Measurements from ENCODE around the gene LNX1.

The LNX1 gene

DNA sequence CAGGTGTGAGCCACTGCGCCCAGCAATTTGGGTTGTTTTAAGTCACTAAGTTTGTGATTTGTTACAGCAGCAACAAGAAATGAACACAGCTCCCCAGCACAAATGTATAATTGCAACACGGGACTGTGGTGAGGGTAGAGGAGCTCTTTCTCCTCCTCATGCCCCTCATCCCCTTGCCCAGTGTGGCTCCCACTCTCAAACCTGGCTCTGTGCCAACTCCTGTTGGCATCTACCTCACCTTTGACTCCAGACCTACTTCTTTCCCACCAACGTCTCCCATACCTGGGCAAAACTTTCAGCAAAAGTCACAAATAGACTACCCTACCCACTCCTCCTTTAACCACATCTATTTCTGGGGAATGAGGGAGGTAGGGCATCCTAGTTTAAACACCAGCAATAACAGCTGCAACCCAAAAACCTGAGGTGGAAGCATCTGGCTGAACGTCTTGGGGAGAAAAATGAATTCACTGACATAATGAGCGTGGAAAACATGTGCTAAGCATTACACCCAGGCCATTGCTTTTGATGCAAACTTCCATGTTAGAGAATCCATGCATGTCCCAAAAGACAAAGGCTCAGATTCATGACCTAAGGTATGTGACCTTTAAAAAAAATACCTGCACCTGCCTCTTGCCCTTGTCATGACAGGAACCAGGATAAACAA lies 19.2 kb downstream of the LNX1 start:
- DNase-seq: no peak

DNA sequence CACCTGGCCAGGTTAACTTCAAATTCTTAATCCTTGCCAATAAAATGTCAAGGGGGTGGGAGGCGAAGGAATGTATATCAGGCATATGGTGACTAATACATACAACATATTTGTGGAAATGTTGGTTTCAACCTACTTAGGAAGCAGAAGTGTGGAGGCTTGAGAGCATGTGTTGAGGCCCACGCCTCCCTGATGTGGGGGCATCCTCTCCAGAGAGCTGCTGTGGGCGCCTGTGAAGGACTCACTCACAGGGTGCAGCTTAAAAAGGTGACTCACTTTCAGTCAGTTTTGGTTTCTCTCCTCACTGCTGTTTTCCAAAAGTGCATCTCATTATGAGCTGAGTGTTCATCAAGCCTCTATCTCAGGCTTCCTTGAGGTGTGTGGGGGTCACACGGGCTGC lies 27.5 kb downstream of the LNX1 start:
- no peak for DNase-seq

DNA sequence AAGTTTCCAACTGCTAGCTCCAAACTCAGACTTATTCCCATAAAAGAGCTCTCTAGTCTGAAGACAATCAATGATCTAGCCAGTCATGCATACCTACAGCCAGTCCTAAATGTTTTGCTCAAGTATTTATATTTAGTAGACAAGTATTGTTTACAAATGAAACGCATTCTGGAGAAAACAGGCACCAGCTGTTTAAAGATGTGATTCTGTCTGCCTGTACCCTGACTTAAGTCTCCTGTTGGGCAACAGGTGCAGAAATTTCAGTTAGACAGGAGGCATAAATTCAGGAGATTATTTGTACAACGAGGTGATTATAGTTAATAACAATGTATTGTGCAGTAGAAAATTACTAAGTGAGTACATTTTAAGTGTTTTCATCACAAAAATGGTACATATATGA lies 28.9 kb downstream of the LNX1 start:
- no peak for DNase-seq

DNA sequence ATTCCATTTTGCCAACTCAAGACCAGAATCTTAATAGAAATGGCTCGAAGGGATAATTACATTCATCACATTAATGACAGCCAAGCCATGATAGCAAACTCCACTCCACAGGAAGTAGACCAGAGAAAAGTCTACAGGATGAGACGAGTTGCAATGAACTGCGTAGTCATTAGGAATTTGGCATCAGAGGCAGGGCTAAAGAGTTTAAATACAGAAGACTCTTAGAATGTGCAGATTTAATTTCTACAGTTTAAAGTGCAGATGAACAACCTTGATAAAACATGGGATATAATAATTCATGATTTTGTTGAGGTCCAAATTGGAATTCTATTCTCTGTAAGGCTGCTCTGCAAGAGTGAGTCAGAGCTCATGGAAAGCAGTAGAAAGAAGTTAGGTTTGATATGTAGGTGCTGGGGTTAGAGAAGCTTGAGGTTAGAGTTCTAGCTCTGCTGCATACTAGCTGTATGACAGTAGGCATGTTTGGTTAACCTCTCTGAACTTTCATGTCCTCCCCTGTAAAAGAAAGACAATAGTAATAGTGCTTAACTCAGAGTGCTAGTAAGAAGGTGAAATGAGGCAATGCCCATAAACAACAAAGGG lies 32.2 kb downstream of the LNX1 start:
- no peak for DNase-seq

DNA sequence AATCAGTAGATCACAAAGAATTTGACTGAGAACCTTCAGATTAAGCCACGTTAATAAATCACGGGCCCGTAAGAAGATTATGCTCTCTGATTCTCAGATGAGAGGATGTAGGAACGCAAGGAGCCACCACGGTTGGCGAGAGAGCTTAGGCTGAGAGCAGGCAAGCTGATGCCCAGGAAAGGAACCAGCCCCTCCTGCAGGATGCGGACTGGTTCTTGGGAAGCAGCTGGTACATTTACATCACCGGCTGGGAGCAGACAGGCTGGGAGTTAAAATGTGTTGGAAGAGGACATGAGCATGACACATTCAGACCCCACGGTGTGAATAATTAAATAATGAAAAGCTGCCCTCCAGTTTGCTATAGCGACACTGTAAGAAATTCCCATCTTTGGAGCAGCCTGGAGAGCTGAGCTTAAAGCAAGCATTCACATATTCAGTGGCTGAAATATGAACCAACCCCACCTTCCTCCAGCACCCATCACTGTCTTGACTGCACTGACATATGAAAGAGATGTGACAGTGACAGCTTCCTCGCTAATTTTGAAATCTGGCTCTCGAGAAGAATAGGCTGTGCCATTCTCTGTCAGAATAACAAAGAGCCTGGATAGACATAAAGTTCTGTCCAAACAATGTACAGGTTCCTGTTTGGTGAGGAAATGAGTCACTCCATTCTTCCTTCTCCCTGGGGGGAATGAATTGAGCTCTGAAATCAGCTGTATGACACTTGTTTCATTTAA lies 33.1 kb downstream of the LNX1 start:
- no peak for DNase-seq

DNA sequence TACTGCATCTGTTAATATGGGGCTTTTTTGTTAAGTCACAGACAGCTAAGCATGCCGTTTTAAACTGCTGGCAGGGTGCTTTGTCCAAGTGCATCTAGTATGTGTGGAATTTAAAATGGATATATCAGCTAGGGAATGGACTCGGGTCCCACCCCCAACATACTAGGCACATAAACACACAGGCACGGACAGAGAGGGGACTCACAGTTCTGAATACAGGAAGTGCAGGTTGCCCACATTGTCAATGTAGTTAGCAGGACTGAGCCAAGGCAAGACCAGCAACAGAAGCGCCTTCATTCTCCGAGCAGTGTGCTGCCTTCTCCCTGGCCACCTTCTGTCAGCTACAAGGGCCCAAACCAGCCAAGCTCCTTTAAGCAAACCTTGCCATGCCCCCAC lies 33.6 kb downstream of the LNX1 start:
- no peak for DNase-seq

DNA sequence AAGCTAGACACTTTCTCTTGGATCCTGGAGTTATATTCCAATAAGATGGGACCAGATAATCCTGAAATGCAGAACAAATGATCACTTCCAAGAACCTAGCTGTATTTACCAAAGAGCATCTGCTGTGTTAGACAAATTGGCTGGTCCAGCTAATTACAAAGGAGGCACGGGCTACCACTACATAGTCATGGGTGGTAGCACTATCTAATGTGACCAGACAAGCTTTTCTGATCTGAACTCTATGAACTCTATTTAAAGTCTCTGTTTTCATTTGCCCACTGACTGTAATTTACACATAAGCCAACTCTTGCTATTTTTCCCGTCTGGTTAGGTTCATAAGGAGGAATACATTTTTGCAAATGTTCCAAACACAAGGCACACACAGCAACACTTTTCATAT lies 34.6 kb downstream of the LNX1 start:
- no peak for DNase-seq

DNA sequence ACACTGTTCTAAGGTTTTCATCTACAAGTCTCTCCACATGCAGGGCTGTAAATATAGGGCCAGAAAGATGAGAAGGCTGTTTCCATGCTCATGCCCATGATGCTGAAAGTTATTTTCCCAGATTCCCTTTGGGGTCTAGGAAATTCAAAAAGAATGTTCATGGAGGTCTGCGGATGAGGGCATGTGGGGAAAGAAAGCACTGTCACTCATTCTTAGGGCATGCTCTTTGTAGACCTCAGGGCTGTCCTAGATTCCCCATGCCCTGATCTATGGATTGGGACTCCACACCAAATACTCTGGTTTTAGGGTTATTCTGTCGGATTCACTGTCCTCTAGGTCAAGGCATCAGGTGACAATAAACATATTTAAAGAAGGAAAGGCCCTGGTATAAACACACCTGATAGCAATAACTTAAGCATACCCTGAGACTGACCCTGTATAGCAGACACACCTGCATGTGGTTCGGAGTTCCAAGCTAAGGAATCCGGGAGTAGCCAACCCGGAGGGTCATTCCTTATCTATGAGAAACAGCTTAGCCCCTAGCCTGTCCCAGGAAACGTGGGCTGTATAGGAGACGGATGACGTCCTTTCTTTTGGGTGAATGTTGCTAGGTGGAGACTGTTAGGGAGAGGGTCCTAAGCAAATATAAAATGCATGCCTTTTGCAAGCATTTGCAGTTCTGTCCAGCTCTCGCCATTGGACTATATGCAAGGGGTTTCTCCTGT lies 37.6 kb downstream of the LNX1 start:
- no peak for DNase-seq

DNA sequence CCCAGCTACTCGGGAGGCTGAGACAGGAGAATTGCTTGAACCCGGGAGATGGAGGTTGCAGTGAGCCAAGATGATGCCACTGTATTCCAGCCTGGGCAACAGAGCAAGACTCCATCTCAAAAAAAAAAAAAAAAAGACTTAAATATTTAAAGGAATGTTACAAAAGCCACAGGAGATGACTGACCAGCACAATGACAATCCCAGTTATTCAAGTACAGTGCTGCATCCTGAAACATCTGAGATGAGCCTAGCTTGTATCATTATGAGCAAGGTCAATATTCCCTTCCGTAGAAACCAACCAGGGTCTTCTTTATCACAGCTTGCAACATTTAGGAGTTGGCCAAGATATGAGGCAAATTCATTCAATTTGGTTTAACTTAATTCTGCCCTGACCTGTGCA lies 38.6 kb downstream of the LNX1 start:
- no peak for DNase-seq

DNA sequence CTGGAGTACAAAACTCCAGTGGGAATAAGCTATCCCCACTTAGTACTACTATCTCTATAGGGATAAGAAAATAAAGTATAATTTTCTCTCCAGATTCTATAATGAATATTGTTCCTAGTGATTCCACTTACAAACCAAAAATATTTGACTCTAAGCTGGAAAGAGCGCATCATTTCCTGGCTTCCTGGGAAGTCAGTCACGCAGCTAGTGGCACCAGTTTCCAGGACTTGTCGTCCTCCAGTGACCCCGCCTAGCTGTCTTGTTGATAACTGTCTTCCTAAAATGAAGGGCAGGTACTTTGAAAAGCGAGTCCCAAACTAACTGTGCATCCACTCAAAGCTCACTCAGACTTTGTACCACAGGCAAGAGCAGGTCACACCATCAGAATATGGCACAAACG lies 39.3 kb downstream of the LNX1 start:
- no peak for DNase-seq

DNA sequence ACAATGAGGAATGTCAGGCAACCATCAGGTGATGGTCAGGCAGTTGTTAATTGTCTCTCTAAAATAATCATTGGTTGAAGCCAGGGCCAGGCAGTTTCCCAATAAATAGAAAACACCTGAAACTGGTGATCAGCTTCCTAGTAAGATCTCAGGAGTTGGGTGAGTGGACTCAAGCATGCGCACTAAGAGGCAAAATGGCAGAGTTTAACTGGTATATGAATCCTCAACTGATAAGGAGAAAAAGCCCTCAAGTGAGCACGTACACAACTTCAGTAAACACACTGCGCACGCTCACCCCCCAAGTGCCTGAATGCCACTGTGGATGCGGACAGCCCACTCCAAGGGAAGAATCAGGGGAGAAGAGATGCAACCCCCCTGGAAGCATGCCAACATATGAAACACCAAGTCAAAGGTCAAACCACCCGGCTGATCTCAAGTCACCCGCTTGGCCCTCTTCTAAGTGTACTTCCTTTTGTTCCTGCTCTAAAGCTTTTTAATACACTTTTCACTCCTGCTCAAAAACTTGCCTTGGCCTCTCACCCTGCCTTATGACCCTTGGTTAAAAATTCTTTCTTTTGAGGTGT lies 39.9 kb downstream of the LNX1 start:
- DNase-seq: no peak

DNA sequence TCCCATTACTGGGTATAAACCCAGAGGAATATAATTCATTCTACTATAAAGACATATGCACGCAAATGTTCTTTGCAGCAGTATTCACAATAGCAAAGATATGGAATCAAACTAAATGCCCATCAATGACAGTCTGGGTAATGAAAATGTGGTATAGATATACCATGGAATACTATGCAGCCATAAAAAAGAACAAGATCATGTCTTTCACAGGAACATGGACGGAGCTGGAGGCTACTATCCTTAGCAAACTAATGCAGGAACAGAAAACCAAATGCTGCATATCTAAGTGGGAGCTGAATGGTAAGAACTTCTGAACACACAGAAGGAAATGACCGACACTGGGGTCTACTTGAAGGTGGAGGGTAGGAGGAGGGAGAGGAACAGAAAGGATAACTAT lies 42.6 kb downstream of the LNX1 start:
- no peak for DNase-seq

DNA sequence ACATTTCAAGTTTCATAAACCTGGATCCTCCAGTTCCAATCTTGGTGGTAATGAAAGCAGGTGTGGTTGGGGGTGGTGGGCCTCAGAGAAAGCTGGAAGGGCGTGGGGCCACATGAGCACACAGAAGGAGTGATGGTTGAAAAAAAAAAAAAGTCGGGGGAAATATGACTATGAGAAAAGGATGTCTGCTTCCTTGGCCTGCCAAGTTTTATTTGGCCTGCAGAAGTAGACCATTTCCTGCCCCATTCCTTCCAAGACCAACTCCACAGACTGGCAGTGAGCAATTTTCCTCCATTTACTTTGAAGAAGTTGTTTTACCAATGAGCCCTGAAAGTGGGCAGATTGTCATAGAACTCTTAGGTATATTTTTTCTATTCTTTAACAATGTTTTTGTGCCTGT lies 43.3 kb downstream of the LNX1 start:
- DNase-seq: no peak

DNA sequence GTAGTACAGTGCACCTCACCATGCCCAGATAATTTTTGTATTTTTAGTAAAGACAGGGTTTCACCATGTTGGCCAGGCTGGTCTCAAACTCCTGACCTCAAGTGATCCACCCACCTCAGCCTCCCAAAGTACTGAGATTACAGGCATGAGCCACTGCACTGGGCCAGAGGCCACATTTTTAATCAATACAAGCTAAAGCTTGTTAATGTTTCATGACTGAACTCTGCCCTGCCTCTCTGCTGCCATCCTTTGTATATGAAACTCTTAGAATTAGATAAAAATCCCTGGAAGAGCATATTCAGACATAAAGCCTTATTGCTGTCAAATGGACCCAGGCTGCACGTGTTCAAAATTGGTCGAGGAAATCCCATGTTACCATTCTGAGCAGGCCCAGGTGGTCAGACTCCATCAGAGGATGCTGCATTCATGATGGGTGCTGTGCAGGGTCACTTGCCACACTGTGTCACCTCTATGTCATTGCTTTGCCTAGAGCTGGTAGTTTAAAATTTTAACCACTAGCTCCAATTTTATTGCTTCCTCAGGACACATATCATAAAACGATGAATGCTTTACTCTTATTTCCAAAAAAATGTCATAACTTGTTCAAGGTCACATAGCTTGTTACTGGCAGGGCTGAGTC lies 45.2 kb downstream of the LNX1 start:
- DNase-seq: no peak

DNA sequence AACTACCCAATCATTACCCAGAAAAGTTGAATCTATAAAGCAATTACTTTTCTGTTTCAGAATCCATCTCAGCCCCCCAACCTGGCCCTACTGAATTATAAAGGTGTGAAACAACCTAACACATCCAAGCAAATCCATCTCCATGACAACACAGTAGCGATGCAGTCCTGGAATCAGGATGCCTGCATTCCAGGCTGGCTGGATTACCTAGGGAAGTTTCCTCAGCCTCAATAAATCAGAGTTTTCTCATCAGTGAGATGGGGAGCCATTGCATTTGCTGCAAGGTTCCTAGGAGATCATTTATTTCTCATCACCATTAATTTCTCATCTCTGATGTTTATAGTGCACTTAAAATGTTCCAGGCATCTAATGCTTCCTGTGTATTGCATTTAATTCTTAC lies 46.0 kb downstream of the LNX1 start:
- no peak for DNase-seq

DNA sequence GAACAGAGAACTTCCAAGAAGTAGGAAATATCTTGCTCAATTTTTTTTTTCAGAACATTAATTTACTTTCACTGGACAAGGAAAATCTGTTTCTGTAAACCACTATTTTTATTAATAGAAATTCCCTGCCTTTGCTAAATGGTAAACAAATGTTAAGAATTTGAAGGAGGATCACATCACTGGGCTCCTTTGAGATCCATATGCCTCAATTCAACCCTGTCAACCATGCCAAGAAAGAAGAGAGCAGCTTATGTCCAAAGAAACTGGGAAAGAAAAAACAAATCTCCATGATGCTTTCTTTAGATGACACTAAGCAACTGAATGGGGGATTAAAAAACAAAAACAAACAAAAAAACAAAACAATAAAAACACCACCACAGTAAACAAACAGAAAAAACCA lies 47.7 kb downstream of the LNX1 start:
- no peak for DNase-seq

DNA sequence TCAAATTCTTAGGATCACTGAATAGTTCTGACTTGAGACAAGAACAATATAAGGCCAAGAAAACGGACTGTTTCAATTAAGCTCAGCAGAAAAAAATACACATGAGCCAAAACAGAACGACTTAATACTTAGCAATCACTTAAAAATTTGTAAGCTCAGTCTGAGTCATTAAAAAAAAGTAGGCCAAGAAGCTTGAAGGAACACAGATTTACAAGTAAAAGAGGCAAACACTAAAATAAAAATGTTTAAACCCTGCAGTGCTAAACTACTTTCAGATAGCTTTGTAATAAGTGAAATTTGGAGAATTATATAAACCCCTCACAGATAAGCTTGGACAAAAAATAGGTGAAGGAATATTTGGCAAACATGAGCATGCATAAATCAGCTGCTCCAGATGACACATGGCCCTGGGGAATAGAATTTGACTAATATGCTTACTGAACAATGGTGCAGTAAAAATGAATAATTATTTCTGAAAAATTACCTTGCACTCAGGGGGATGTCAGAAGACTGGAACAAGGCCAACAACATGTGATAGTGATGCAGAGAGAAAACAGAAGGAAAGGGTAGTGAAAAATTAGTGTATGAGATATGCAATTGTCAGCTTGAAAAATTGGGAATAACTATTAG lies 49.6 kb downstream of the LNX1 start:
- no peak for DNase-seq

DNA sequence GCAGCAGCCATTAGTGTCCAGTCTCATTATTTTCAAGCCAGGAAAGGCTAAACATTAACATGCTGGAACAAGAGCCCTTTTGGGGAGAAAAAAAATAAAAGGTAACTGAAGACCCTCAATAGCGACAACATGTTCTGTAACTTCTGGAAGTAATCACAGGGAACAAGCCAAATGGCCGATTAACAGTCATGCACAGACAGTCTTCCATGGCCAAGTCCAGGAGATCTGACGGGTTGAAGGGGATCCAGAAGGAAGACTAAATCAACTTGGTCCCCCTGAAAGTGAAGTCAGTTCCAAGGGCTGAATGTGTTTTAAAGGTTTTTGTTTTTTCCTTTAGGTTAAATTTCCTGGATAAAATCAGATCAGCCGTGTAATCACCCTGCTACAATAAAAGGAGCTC lies 52.5 kb downstream of the LNX1 start:
- DNase-seq: no peak

DNA sequence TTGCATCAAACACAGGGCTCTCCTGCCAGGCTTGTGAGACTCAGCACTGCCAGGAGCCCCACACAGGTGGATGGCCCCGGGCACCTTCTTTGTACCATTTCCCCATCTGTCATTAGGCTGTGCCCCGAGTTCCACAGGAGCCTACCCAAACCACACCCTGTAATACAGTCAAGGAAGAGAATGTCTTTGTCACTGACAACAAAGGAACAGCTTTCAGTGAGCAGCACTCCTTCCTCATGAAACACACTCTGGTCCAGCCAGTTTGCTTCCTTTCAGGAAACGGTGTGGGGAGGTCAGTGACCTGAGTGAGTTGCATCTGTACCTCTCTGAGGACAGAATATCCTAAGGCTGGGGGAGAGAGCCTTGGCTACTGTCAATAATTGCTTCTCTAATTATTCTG lies 53.7 kb downstream of the LNX1 start:
- no peak for DNase-seq

DNA sequence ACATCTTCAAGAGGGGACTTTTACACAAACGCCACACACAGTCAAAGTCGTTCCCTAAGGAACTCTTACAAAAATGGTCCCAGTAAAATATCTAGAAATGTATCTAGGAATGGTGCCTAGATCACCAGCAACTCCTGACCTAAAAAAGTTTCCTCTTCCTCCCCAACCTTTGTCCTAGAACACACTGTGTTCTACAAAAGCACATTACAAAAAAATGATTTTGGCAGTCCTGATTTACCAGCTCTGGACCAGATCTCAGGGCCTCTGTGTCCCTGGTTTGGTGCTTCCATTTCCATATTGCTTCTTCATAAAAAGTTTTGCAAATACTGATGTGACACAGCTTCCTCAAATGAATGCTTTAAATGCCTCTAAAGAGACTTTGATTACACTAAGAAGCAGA lies 55.0 kb downstream of the LNX1 start:
- no peak for DNase-seq

DNA sequence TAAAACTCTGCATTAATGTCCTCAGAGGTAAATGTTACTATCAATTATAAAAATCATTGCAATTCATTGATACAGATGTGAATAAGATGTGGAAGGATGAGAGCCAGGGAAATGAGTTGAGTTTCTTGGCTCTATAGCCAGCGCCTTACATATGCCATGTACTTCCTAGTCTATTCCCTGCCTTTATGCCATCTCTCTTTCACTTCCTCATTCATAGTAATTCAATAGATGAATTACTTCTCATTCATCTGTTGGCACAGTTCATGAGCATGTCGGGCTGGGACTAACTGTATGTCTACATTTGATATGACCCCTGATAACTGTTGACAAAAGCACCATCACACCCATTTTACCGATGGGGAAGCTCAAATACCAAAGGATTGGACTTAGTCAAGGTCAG lies 55.7 kb downstream of the LNX1 start:
- DNase-seq: no peak

DNA sequence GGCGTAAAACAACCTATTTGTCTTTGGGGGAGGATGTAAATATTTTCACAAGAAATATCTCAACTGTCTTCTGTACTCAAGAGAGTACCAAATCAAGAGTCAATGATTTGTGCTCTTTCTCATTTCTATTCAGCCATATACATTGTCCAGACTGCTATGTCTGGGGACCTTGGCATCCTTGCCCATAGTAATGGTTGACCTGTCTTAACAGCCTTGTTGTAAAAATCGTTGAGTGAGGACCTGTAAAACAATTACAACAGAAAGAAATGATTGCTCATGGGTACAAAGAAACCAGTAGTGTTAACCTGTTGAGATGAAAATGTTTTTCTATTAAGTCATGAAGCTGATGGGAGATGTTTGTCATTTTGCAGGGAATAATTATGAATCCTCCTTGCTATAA lies 56.6 kb downstream of the LNX1 start:
- DNase-seq: no peak

DNA sequence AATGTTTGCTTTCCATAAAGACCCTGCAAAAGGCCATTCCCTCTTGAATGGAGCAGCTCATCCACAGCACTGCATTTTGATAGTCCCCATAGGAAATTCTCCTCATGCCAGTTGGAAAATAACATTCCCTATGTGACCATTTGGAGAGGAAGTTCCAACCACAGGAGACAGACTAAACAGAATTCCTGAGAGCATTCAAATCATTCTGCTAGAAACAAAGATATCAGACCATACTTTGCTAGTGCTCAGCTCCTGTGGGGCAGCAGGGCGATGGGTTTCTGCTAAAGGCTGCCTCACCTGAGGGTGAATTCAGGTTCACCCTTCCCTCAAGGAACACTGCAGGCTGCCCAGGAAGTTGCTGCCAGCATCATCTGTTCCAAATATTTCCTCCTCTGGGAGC lies 58.8 kb downstream of the LNX1 start:
- no peak for DNase-seq
